GM19035 (cell line): Measurements from ENCODE around the gene SRGAP2B.
"Not testable (repeated sequence)": the region's sequence is repeated elsewhere in the genome, so short reads cannot be mapped to it uniquely, and the experiment has no call there.

Source experiments
- ATAC-seq: cut with Tn5 transposase; IDR thresholded peaks from one replicate; pipeline ENCODE4 v1.9.1; 2021; ENCODE audit not compliant: unreplicated experiment

The SRGAP2B gene

GRCh38 chr1:145093517-145094149 lies 1.5 kb downstream of the SRGAP2B start:
- not testable (repeated sequence) for ATAC-seq

DNA sequence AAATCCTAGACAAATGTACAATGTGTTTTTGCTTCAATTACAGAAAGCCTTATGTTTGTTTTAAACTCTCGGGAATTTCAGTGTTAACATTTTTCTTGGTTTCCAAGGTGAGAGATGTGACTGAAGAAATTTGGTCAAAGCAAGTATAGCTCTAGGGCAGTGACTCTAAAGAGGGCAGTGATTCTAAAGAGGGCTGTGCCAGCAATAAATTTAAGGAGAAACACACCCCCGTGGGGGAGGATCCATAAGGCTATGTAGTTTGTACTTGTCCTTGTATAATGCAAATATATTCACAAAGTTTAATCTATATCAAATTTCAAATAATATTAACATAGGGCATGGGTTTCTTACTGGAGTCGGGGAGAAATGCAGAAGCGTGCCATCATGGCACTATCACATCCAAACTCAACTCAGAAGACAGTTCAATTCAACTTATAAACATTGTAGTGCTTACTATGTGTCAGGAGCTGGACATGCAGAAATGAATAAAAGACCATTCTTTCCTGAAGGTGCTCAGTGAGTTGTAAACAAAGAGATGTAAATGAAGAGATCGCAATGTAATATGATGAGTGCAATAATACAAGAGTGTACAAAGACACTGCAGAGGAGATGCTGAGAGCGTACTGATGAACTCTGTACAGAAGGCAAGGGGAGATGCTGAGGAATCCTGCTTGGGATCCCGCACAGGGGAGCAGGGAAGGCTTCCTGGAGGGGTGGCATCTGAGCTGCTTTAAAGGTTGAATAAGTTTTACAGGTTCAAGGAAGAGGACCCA lies 12.5 kb downstream of the SRGAP2B start:
- not testable (repeated sequence) for ATAC-seq

GRCh38 chr1:145080193-145080592 lies 14.9 kb downstream of the SRGAP2B start:
- not testable (repeated sequence) for ATAC-seq

- not testable (repeated sequence) for ATAC-seq
Observed at GRCh38 chr1:145079737-145080136, 15.4 kb downstream of the SRGAP2B start.

GRCh38 chr1:145078787-145079370 lies 16.2 kb downstream of the SRGAP2B start:
- ATAC-seq: not testable (repeated sequence)

DNA sequence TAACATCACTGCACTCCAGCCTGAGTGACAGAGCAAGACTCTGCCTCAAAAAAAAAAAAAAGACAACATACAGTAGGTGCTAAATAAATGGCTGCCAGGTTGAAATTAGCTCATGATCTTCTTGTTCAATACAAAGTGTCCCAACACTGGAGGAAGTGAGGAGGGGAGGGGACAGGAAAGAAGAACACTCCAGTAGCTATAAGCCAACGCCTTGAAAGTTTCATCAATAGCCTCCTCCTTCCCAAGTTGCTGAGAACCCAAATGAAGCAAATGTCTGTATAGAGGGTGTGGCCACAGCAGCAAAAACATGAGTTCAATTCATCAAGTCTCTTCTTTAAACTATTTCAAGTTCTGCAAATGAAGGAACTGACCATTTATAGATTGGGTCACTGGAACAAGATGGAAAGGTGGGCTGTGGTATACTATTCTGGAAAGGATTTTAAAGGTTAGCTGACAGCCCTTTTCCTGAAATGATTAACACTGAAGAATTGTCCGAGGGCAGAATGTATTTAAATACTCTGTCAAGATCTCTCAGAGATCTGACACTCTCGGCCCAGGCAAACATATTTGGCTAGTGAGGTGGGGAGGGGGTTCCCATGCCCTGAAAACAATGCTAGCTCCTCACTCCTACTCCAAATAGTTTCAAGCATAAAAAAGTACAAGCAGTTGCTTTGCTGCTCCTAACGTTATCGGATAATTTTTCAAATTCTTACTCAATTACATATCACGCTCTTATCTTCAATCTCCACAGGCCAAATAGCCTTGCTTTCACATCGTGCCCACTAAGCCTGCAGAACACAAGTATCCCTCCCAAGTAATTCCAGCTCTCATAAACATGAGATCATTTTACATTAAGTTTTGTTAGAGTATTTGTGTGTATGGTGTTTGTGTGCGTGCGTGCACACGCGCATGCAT lies 17.0 kb downstream of the SRGAP2B start:
- not testable (repeated sequence) for ATAC-seq

- ATAC-seq: not testable (repeated sequence)
Observed at GRCh38 chr1:145076877-145077276, 18.3 kb downstream of the SRGAP2B start.

DNA sequence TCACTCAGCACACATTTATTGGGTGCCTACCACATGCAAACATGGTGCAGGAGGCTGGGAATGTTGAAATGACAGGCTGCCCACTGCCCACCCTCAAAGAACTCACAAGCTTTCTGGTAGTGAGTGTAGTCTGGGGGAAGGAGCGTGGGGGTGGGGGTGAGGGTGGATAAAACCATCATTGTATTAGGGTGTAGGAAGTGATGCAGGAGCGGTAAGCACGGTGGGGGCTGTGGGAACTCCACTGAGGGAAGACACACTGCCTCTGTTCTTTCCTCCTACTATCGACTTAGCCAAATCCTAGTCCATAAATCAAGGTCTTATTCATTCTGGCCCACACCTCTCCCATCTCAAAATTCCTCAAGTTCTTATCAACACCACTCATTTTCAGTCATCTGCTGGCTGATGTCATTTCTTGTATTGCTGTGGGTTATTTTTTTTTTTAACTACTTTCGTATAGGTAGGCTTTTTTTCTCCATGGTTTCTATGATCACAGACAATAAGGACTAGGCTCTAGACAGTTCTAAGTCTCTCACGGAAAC lies 21.0 kb downstream of the SRGAP2B start:
- not testable (repeated sequence) for ATAC-seq

- ATAC-seq: not testable (repeated sequence)
Observed at GRCh38 chr1:145071569-145071968, 23.6 kb downstream of the SRGAP2B start.

DNA sequence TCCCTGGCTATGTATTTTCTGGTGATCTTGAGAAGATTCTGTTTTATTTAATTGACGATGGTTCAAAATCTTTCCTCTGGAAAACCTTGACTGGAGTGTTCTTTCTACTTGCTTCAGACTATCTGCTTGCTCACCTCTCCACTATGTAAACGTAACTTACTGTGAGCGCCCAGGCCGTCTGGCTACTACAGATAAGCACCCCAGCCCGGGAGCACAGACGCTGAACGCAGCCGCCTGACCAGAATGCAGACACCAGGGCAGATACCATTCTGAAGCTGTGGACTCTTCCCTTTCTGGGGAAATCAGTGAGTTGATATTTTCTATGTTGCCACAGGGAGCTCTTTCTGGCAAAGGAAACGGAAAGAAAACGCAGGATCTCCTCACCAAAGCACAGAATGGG lies 28.6 kb downstream of the SRGAP2B start:
- ATAC-seq: not testable (repeated sequence)

- not testable (repeated sequence) for ATAC-seq
Observed at GRCh38 chr1:145065194-145065826, 29.8 kb downstream of the SRGAP2B start.

DNA sequence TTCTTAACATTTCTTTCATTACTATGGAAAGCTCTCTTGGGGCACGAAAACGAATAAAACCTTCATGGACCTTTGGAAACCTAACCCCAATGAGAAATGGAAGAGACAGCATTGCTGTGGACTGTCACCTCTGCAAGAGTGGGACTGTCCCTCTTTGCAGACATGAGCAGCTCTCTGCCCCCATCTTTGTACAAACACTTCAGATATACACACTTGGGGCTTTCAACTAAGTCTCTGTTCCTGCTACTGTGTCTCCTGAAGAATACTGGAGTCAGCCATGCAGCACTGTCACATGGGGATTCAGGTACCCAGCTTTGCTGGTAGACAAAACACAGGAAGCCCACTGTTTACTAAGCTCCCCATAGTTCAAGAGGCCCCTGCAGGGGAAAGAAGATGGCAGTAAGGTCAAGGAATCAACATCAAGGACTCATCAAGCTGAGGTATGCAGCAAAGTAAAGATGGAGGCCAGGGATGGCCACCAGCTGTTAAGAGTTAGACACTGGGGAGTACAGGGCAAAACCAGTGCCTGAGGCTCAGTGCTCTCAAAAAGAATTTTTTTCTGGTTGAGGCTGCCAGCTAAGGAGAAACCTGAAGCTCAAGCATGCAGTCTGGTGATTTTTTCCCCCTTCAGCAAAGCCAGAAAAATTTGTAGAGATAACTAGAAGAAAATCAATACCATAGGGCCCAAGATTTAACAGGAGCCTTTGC lies 31.0 kb downstream of the SRGAP2B start:
- ATAC-seq: not testable (repeated sequence)

GRCh38 chr1:145063285-145063684 lies 31.8 kb downstream of the SRGAP2B start:
- ATAC-seq: not testable (repeated sequence)

- peak; percentile 39 for ATAC-seq
Observed at GRCh38 chr1:145058184-145058583, 36.9 kb downstream of the SRGAP2B start.

- ATAC-seq: peak; percentile 99
Observed at GRCh38 chr1:145055217-145055760, 39.8 kb downstream of the SRGAP2B start.

GRCh38 chr1:145053428-145053827 lies 41.7 kb downstream of the SRGAP2B start:
- ATAC-seq: not testable (repeated sequence)

DNA sequence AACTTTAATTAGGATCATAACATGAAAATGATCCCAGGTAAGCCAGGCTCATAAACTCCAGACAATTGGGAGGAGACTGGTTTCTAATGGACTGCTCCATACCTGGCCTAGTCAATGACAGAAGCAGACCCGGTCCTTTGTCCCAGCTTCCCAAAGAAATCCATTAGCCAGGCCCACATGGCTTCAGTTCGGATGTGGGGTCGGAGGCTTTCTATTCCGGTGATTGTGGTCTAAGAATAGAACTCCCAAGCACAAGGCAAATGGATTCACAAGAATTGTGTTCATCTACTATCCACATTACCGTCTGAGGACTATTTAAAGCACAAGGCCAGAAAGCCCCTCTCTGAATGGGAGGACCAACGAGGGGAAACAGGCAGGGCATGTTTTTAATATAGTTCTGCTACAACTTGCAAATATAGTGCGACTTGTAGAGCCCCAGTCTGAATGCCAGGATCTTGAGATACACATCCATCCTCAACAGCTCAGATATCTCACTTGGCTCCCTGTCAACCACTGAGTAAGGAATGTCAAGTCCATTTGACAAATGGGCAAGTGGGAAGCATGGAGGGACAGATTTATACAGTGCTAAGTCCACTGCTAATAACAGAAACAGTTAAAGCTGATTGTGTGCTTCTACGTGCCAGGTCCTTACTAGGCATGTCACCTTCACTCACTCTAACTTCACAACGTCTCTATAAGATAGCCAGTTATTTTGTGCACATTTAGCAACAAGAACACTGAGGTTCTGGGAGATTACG lies 42.9 kb downstream of the SRGAP2B start:
- ATAC-seq: not testable (repeated sequence)

- not testable (repeated sequence) for ATAC-seq
Observed at GRCh38 chr1:145048181-145048856, 46.8 kb downstream of the SRGAP2B start.
